ENCODE measurements around the gene TMIGD3.

TMIGD3 gene

GRCh38 chr1:111489604-111490003 lies 13.8 kb downstream of the TMIGD3 start:
- Histone ChIP-seq H3K9me3 (ENCODE audit: control insufficient read depth, insufficient read depth, low read depth, low read length) (no peaks in the 10 kb centered on the region), H3K27ac (ENCODE audit: extremely low read depth, low read depth, low read length) (no peak overlapping the region), H3K4me1 (ENCODE audit: control insufficient read depth, insufficient read depth, low read length) (no peaks in the 10 kb centered on the region), H3K36me3 (ENCODE audit: control insufficient read depth in 2 of 2, insufficient read depth in 1 of 2, low read length in 2 of 2) (no peaks in the 10 kb centered on the region), H3K4me3 (ENCODE audit: low read depth, low read length) (no peak overlapping the region)
- TF ChIP-seq ELK4 (IDR thresholded peaks at IDR 0.05; ENCODE audit: borderline replicate concordance, low read depth, low read length) = no peak
- no peak for TF ChIP-seq RBAK (tag by site-specific recombination; IDR thresholded peaks at IDR 0.05)
- TF ChIP-seq ZNF513 (tag by site-specific recombination; IDR thresholded peaks at IDR 0.05) = no peak
- no peak for TF ChIP-seq ZNF792 (tag by site-specific recombination; IDR thresholded peaks at IDR 0.05)
- TF ChIP-seq ZNF768 (tag by site-specific recombination; IDR thresholded peaks at IDR 0.05) = no peak
- no peak for TF ChIP-seq ZFHX2 (tag by site-specific recombination; conservative IDR thresholded peaks at IDR 0.05)
- TF ChIP-seq KLF1 (tag by site-specific recombination; IDR thresholded peaks at IDR 0.05) = no peak
- no peak for TF ChIP-seq TCF7L2 (IDR thresholded peaks at IDR 0.05; ENCODE audit: borderline replicate concordance, low read depth, low read length)
- no peak for TF ChIP-seq ZNF610 (tag by site-specific recombination; IDR thresholded peaks at IDR 0.05; ENCODE audit: borderline replicate concordance)
- TF ChIP-seq ZBTB44 (tag by site-specific recombination; IDR thresholded peaks at IDR 0.05) = no peak
- no peak for TF ChIP-seq ZNF529 (tag by site-specific recombination; IDR thresholded peaks at IDR 0.05; ENCODE audit: insufficient replicate concordance)
- no peak for TF ChIP-seq PRDM2 (tag by site-specific recombination; IDR thresholded peaks at IDR 0.05; ENCODE audit: borderline replicate concordance)
- no peak for TF ChIP-seq ZNF404 (tag by site-specific recombination; IDR thresholded peaks at IDR 0.05)
- ChIA-PET POLR2A (no interaction called here), CTCF (interaction anchor here (0.6 to 3.4 kb wide), 5 partner anchors 8 to 258 kb away, joined by 3 to 15 read pairs (median 5); no protein-coding TSS in a partner anchor)

GRCh38 chr1:111488669-111489068 lies 14.8 kb downstream of the TMIGD3 start:
- no peaks in the 10 kb centered on the region for H3K36me3 ChIP-seq (ENCODE audit: control insufficient read depth in 2 of 2, insufficient read depth in 1 of 2, low read length in 2 of 2)
- H3K4me1 ChIP-seq (ENCODE audit: control insufficient read depth, insufficient read depth, low read length) = no peaks in the 10 kb centered on the region
- no peak overlapping the region for H3K27ac ChIP-seq (ENCODE audit: extremely low read depth, low read depth, low read length)
- ChIA-PET POLR2A (no interaction called here), CTCF (interaction anchor here (1.5 to 3.4 kb wide), 2 partner anchors 19 to 226 kb away, joined by 4 to 15 read pairs; no protein-coding TSS in a partner anchor)
- no peak for TF ChIP-seq AEBP2 (tag by site-specific recombination; IDR thresholded peaks at IDR 0.05; ENCODE audit: borderline replicate concordance)
- TF ChIP-seq ZNF140 (tag by site-specific recombination; IDR thresholded peaks at IDR 0.05) = no peak
- TF ChIP-seq YY1 (tag by site-specific recombination; IDR thresholded peaks at IDR 0.05) = no peak
- no peaks in the 10 kb centered on the region for H3K9me3 ChIP-seq (ENCODE audit: control insufficient read depth, insufficient read depth, low read depth, low read length)
- H3K4me3 ChIP-seq (ENCODE audit: low read depth, low read length) = no peak overlapping the region

Measured in HEK293 (cell line).